Measurements from ENCODE around the gene IL21R. TPM values are rescaled to one million over a fixed set of nuclear protein-coding genes. Genes with fewer than 3 reads are reported as not detected.

Gene IL21R
- total and polyA plus RNA-seq, 10 of the 15 experiments (the other 5 are each of a cell fraction or from before 2014, with no cell fraction given) = 5.3 to 138 (median 82.5) TPM

DNA sequence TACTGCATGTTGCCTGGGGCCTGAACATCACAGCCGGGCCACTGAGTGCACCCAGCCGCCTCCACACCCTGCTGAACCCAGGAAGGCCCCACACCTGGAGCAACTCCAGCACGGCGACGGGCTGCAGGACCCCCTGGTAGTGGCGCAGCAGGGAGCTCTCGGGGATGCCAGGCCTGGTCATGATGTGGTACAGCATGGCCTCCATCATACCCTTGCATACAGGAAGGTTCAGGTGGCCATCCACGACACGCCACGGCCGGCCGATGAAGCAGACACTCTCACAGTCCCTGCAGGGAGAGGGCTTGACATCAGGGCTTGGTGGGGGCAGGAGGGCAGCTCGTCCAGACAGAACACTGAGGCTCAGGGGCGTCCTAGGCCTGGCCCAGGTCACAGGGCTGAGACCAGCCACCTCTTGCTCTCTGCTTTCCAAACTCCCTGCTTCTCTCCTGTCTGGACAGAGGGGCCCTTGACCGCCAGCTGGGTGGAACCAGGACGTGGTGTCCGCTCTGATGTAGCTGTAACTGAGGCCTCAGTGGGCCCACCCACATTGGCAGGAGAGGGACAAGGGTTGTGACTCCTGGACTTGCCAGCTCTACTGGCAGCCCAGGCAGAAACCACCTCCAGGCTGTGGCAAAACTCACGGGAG lies 60.3 kb downstream of the IL21R start:
- DNase-seq (ENCODE audit: low read depth, low spot score) (no peak), ATAC-seq (no peak), FAIRE-seq (no peak)
- H3K9me3 ChIP-seq (replicated peaks; ENCODE audit: control insufficient read depth, insufficient read depth, low read length) = no peaks in the 10 kb centered on the region
- H3K4me2 ChIP-seq (ENCODE audit: control insufficient read depth, insufficient read depth) = no peak overlapping the region
- no peak for TF ChIP-seq DPF2 (IDR thresholded peaks at IDR 0.05)
- no peak for TF ChIP-seq SMC3 (IDR thresholded peaks at IDR 0.05; ENCODE audit: borderline replicate concordance, low read length)
- TF ChIP-seq YY1 (IDR thresholded peaks at IDR 0.05; ENCODE audit: low read depth, low read length) = no peak
- 0 out of 2 replicates have a peak, but pooled peaks have one; percentile 6 for TF ChIP-seq PAX5 (IDR thresholded peaks at IDR 0.05; ENCODE audit: borderline replicate concordance, low read depth, low read length)
- no peak for TF ChIP-seq YBX1 (IDR thresholded peaks at IDR 0.05)
- no peak overlapping the region for H3K4me3 ChIP-seq
- no peaks in the 10 kb centered on the region for H3K79me2 ChIP-seq (ENCODE audit: control insufficient read depth, insufficient read depth, low read length)
- ChIA-PET RAD21 (ENCODE audit: unreplicated experiment) (no interaction called here), SMC1A (ENCODE audit: uncharacterized antibody, unreplicated experiment) (no interaction called here), POLR2A (no interaction called here), CTCF (interaction anchor here (1.0 kb wide), 1 partner anchor 93 kb away, joined by 3 read pairs; no protein-coding TSS in a partner anchor)
- peaks cover 3 to 14% of the 10 kb centered on the region in 2 experiments; a peak in 3 of 4 replicates for H3K36me3 ChIP-seq (ENCODE audit: control insufficient read depth in 2 of 2, insufficient read depth in 2 of 2, low read length in 1 of 2)
- no peak overlapping the region for H3K9ac ChIP-seq (ENCODE audit: control insufficient read depth, insufficient read depth, low read length)
- no peaks in the 10 kb centered on the region for H3K4me1 ChIP-seq (ENCODE audit: control insufficient read depth, insufficient read depth, low read length)
- intact Hi-C loops (cut with micrococcal nuclease; ENCODE audit: unreplicated experiment) (no loop called here), in situ Hi-C loops (cut with MboI) (no loop called here)
- H3K27ac ChIP-seq (ENCODE audit: control insufficient read depth, insufficient read depth) = no peak overlapping the region
- no peaks in the 10 kb centered on the region for H4K20me1 ChIP-seq (ENCODE audit: control insufficient read depth, insufficient read depth)
- H2AFZ ChIP-seq (ENCODE audit: control insufficient read depth, low read depth, low read length) = no peak overlapping the region
- BruUV-seq (replicated peaks) = no TSS peak
- no peaks in the 10 kb centered on the region for H3K27me3 ChIP-seq (replicated peaks in 1 of 2; ENCODE audit: control insufficient read depth in 2 of 2, insufficient read depth in 2 of 2, low read length in 1 of 2)
- WGBS (ENCODE audit: insufficient coverage, insufficient replicate concordance, low lambda C conversion rate, missing lambda C conversion rate) = 78% methylated on average over 18 of the region's 18 CpGs

DNA sequence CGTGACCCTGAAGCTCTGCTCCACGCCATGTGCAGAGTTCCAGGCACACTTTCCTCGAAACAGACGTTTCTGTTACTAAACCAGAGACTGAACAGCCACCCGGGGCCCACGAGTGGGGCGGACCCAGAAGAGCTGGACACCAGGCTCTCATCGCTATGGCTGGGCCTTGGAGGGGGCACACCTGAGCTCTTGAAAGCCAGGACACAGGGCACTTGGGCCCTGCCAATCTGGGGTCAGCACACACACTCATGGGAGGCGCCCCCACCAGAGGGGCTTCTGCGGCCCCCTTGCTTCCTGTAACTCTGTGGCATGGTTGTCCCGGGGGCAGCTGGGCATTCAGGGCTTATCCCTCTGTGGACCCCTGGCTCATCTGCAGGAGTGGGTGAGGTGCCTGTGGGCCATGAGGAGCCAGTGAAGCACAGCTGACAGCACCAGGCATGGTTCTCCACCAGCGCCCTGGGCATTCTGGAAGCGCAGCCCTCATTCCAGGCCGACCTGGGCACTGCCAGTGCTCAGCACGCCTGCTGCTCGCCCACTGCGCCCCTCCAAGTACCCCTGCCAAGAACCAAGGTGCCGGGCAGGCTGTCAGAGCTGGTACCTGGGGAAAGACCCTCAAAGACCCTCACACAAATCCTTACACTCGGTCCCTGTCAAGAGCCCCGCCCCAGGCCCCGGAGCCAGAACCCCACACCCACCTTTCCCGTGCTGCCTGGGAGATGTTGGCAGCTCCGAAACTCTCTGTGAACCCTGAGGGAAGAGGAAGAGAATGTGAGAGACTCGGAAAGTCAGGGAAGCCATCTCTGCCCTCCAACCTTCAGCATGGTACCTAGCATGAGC lies 61.1 kb downstream of the IL21R start:
- intact Hi-C loops (cut with micrococcal nuclease; ENCODE audit: unreplicated experiment) (no loop called here), in situ Hi-C loops (cut with MboI) (no loop called here)
- H3K9me3 ChIP-seq (replicated peaks; ENCODE audit: control insufficient read depth, insufficient read depth, low read length) = no peaks in the 10 kb centered on the region
- ChIA-PET SMC1A (ENCODE audit: uncharacterized antibody, unreplicated experiment) (no interaction called here), CTCF (interaction anchor here (1.0 kb wide), 1 partner anchor 94 kb away, joined by 3 read pairs; no protein-coding TSS in a partner anchor), POLR2A (no interaction called here), RAD21 (ENCODE audit: unreplicated experiment) (no interaction called here)
- H3K79me2 ChIP-seq (ENCODE audit: control insufficient read depth, insufficient read depth, low read length) = no peaks in the 10 kb centered on the region
- H3K4me1 ChIP-seq (ENCODE audit: control insufficient read depth, insufficient read depth, low read length) = no peaks in the 10 kb centered on the region
- TF ChIP-seq ATF7 (IDR thresholded peaks at IDR 0.05; ENCODE audit: low read depth) (no peak), FOS (IDR thresholded peaks at IDR 0.05; ENCODE audit: borderline replicate concordance, extremely low read depth, insufficient read length) (no peak), CREB1 (IDR thresholded peaks at IDR 0.05; ENCODE audit: low read depth) (no peak), CBX5 (IDR thresholded peaks at IDR 0.05; ENCODE audit: low read depth) (no peak), NFIC (IDR thresholded peaks at IDR 0.05; ENCODE audit: low read depth, low read length) (no peak), PML (IDR thresholded peaks at IDR 0.05; ENCODE audit: low read length) (no peak), ESRRA (IDR thresholded peaks at IDR 0.05; ENCODE audit: low read length) (no peak), TAF1 (IDR thresholded peaks at IDR 0.05; ENCODE audit: borderline replicate concordance, low read depth, low read length) (no peak), WRNIP1 (IDR thresholded peaks at IDR 0.05; ENCODE audit: borderline replicate concordance, low read depth, low read length) (no peak)
- TF ChIP-seq, protein P1, sequence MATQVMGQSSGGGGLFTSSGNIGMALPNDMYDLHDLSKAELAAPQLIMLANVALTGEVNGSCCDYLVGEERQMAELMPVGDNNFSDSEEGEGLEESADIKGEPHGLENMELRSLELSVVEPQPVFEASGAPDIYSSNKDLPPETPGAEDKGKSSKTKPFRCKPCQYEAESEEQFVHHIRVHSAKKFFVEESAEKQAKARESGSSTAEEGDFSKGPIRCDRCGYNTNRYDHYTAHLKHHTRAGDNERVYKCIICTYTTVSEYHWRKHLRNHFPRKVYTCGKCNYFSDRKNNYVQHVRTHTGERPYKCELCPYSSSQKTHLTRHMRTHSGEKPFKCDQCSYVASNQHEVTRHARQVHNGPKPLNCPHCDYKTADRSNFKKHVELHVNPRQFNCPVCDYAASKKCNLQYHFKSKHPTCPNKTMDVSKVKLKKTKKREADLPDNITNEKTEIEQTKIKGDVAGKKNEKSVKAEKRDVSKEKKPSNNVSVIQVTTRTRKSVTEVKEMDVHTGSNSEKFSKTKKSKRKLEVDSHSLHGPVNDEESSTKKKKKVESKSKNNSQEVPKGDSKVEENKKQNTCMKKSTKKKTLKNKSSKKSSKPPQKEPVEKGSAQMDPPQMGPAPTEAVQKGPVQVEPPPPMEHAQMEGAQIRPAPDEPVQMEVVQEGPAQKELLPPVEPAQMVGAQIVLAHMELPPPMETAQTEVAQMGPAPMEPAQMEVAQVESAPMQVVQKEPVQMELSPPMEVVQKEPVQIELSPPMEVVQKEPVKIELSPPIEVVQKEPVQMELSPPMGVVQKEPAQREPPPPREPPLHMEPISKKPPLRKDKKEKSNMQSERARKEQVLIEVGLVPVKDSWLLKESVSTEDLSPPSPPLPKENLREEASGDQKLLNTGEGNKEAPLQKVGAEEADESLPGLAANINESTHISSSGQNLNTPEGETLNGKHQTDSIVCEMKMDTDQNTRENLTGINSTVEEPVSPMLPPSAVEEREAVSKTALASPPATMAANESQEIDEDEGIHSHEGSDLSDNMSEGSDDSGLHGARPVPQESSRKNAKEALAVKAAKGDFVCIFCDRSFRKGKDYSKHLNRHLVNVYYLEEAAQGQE (IDR thresholded peaks at IDR 0.05; ENCODE audit: low read depth, low read length) = no peak
- no peak overlapping the region for H3K4me2 ChIP-seq (ENCODE audit: control insufficient read depth, insufficient read depth)
- H3K27ac ChIP-seq (ENCODE audit: control insufficient read depth, insufficient read depth) = no peak overlapping the region
- 88% methylated on average over 24 of the region's 24 CpGs for WGBS (ENCODE audit: insufficient coverage, insufficient replicate concordance, low lambda C conversion rate, missing lambda C conversion rate)
- BruUV-seq (replicated peaks) = no TSS peak
- no peaks in the 10 kb centered on the region for H4K20me1 ChIP-seq (ENCODE audit: control insufficient read depth, insufficient read depth)
- ATAC-seq (no peak), FAIRE-seq (no peak), DNase-seq (ENCODE audit: low read depth, low spot score) (no peak)
- no peak overlapping the region for H3K9ac ChIP-seq (ENCODE audit: control insufficient read depth, insufficient read depth, low read length)
- no peaks in the 10 kb centered on the region for H3K27me3 ChIP-seq (replicated peaks in 1 of 2; ENCODE audit: control insufficient read depth in 2 of 2, insufficient read depth in 2 of 2, low read length in 1 of 2)
- peaks cover 8 to 14% of the 10 kb centered on the region in 2 experiments; a peak in 3 of 4 replicates for H3K36me3 ChIP-seq (ENCODE audit: control insufficient read depth in 2 of 2, insufficient read depth in 2 of 2, low read length in 1 of 2)
- no peak overlapping the region for H2AFZ ChIP-seq (ENCODE audit: control insufficient read depth, low read depth, low read length)
- H3K4me3 ChIP-seq = no peak overlapping the region
